HG03135 (cell line): ENCODE results near the gene NRG2.

Experiments used
- ATAC-seq: cut with Tn5 transposase; IDR thresholded peaks from one replicate; pipeline ENCODE4 v1.9.1; 2021; ENCODE audit warnings: mild to moderate bottlenecking, moderate library complexity; ENCODE audit not compliant: unreplicated experiment

Gene NRG2

GRCh38 chr5:139951983-139952382 is 91.1 kb downstream of the NRG2 start:
- no peak for ATAC-seq

- ATAC-seq: no peak
These were observed 91.7 kb downstream of the NRG2 start for GRCh38 chr5:139951296-139951924.

- ATAC-seq: no peak
These were observed 92.7 kb downstream of the NRG2 start for GRCh38 chr5:139950436-139950835.

- no peak for ATAC-seq
These were observed 93.4 kb downstream of the NRG2 start for GRCh38 chr5:139949710-139950109.

- ATAC-seq: no peak
These were observed 95.4 kb downstream of the NRG2 start for GRCh38 chr5:139947727-139948126.

- no peak for ATAC-seq
These were observed 96.7 kb downstream of the NRG2 start for GRCh38 chr5:139946440-139946839.

- no peak for ATAC-seq
These were observed 97.1 kb downstream of the NRG2 start for GRCh38 chr5:139946006-139946405.

GRCh38 chr5:139942243-139942642 is 100.9 kb downstream of the NRG2 start:
- ATAC-seq: no peak

- no peak for ATAC-seq
These were observed 112.7 kb downstream of the NRG2 start for GRCh38 chr5:139930406-139930805.

GRCh38 chr5:139926797-139927503 is 116.1 kb downstream of the NRG2 start:
- ATAC-seq: no peak

GRCh38 chr5:139925650-139926640 is 117.2 kb downstream of the NRG2 start:
- no peak for ATAC-seq

- no peak for ATAC-seq
These were observed 117.9 kb downstream of the NRG2 start for GRCh38 chr5:139925216-139925562.

GRCh38 chr5:139924294-139925215 is 118.5 kb downstream of the NRG2 start:
- no peak for ATAC-seq

GRCh38 chr5:139919308-139919707 is 123.8 kb downstream of the NRG2 start:
- no peak for ATAC-seq

- no peak for ATAC-seq
These were observed 127.3 kb downstream of the NRG2 start for GRCh38 chr5:139915834-139916233.

- no peak for ATAC-seq
These were observed 127.8 kb downstream of the NRG2 start for GRCh38 chr5:139915266-139915665.

GRCh38 chr5:139914218-139914807 is 128.8 kb downstream of the NRG2 start:
- no peak for ATAC-seq

- ATAC-seq: no peak
These were observed 130.3 kb downstream of the NRG2 start for GRCh38 chr5:139912804-139913203.

- ATAC-seq: no peak
These were observed 130.9 kb downstream of the NRG2 start for GRCh38 chr5:139912158-139912557.
